ENCODE data around the gene RANBP17. TPM values are rescaled to one million over a fixed set of nuclear protein-coding genes. Genes with fewer than 3 reads are reported as not detected.

RANBP17 gene
- total and polyA plus RNA-seq, 2 of the 4 experiments (the other 2 are of a cell fraction): 8.2 to 29.0 TPM

- Histone ChIP-seq H3K18ac (ENCODE audit: low read depth, low read length) (no peak overlapping the region), H3K4me2 (ENCODE audit: low read depth, low read length) (no peak overlapping the region), H4K91ac (ENCODE audit: insufficient read depth, low read depth, low read length) (no peak overlapping the region), H3K23ac (ENCODE audit: low read depth, low read length) (no peak overlapping the region), H3K4ac (ENCODE audit: low read depth, low read length) (no peak overlapping the region), H3K79me1 (ENCODE audit: low read depth in 1 of 2, low read length in 2 of 2) (no peaks in the 10 kb centered on the region), H3K4me1 (ENCODE audit: control insufficient read depth, insufficient read depth, low read length) (no peaks in the 10 kb centered on the region; the same call in 1 of the 2 replicates), H3K14ac (replicated peaks; ENCODE audit: low read depth, low read length) (no peak overlapping the region), H4K8ac (ENCODE audit: low read depth in 2 of 2, low read length in 2 of 2) (no peak overlapping the region; a peak in 1 of 4 replicates), H2BK120ac (ENCODE audit: low read depth, low read length) (no peak overlapping the region), H2BK5ac (ENCODE audit: low read depth, low read length, poor library complexity, severe bottlenecking) (peak overlapping the region; percentile 48), H2AFZ (replicated peaks; ENCODE audit: low read length, poor library complexity) (no peak overlapping the region), H3K9ac (ENCODE audit: low read depth, low read length) (no peak overlapping the region), H3K27me3 (ENCODE audit: control insufficient read depth, insufficient read depth, low read length) (no peaks in the 10 kb centered on the region; the same call in 1 of the 2 replicates), H3K27ac (ENCODE audit: insufficient read depth, low read length) (no peak overlapping the region), H3K56ac (ENCODE audit: extremely low read depth, insufficient read depth, low read length) (no peak overlapping the region), H4K5ac (ENCODE audit: low read depth, low read length) (no peak overlapping the region), H2BK15ac (ENCODE audit: low read depth, low read length) (no peak overlapping the region), H2AK5ac (ENCODE audit: low read depth, low read length) (no peak overlapping the region), H3K4me3 (ENCODE audit: insufficient read depth, low read depth, low read length) (no peak overlapping the region), H4K20me1 (ENCODE audit: insufficient read depth, low read length) (no peaks in the 10 kb centered on the region), H3K9me1 (ENCODE audit: insufficient read depth, low read length) (no peaks in the 10 kb centered on the region), H3K9me3 (ENCODE audit: control insufficient read depth, insufficient read depth, low read length) (no peaks in the 10 kb centered on the region), H3K36me3 (ENCODE audit: control insufficient read depth, insufficient read depth, low read length) (no peaks in the 10 kb centered on the region), H2AK9ac (replicated peaks; ENCODE audit: low read depth, low read length, poor library complexity) (no peak overlapping the region), H2BK20ac (ENCODE audit: low read depth, low read length) (no peak overlapping the region)
- DNase-seq: peak; percentile 71
- WGBS, 2 experiments (ENCODE audit: extremely low coverage in 2 of 2, insufficient read length in 1 of 2): no CpG with 5 or more reads among the region's 1 CpG
- no TSS peak for BruUV-seq (replicated peaks)
- ChIA-PET POLR2A (ENCODE audit: unreplicated experiment) (no interaction called here), CTCF (no interaction called here)
- dilution Hi-C loops (cut with HindIII; ENCODE audit: low sequenced_read_pairs, unreplicated experiment): no loop called here
- ATAC-seq (ENCODE audit: low read depth): peak; percentile 81
- no peak for TF ChIP-seq MAZ (IDR thresholded peaks at IDR 0.05; ENCODE audit: borderline replicate concordance, low read depth, low read length)
- peak; percentile 54 for TF ChIP-seq CEBPB (IDR thresholded peaks at IDR 0.05; ENCODE audit: low read depth, low read length)
- TF ChIP-seq POLR2A (IDR thresholded peaks at IDR 0.05; ENCODE audit: low read depth, low read length): no peak
- intact Hi-C loops (cut with micrococcal nuclease): loop anchor here (1.0 to 5.0 kb wide), 2 partner anchors 34 to 44 kb away; partner anchors contain the start of gene RANBP17
- in situ Hi-C loops (cut with MboI; ENCODE audit: low sequenced_read_pairs): loop anchor here (25.0 kb wide), 1 partner anchor 344 kb away; no protein-coding TSS in a partner anchor
Observed at GRCh38 chr5:170818232-170818631, 43.6 kb upstream of the RANBP17 start.

All from IMR-90 (cell line).